Inflammatory macrophage treated with lipopolysaccharide for 1 hour (primary cell): ENCODE results near the gene ATP8B4.
"Not testable (repeated sequence)": the region's sequence is repeated elsewhere in the genome, so short reads cannot be mapped to it uniquely, and the experiment has no call there.

Experiments
- DNase-seq, 2 donors: peaks; one replicate each; pipeline ENCODE4 v3.0.0-alpha.2; 2020 to 2022

The ATP8B4 gene

DNA sequence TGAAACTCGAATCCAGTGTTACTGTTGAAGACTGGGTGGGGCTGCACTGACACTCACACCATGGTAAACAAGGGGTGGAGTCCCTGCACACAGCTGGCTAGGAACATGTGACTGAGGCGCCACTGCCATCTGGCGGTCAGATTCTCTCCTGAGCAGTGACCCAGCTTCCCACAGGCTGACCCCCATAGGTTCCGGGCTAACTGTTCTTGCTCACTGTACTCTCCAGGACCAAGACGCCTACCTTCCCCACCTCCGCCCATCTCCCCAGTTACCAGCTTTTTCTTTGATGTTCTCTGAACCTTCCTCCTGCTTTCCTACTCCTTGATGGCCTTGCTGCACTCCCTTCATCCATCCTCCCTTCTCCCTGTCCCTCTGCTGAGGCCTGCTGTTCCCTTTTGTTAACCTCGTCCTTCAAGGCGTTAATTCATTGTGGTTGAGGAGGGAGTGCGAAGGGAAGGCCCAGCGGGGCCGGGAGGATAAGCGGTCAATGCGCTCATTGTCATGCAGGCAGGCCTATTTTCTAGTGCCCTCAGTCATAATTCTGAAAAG is 115.2 kb downstream of the ATP8B4 start:
- peak; percentile 19 to 61 for DNase-seq

GRCh38 chr15:49991587-49991986 is 127.4 kb downstream of the ATP8B4 start:
- no peak for DNase-seq

DNA sequence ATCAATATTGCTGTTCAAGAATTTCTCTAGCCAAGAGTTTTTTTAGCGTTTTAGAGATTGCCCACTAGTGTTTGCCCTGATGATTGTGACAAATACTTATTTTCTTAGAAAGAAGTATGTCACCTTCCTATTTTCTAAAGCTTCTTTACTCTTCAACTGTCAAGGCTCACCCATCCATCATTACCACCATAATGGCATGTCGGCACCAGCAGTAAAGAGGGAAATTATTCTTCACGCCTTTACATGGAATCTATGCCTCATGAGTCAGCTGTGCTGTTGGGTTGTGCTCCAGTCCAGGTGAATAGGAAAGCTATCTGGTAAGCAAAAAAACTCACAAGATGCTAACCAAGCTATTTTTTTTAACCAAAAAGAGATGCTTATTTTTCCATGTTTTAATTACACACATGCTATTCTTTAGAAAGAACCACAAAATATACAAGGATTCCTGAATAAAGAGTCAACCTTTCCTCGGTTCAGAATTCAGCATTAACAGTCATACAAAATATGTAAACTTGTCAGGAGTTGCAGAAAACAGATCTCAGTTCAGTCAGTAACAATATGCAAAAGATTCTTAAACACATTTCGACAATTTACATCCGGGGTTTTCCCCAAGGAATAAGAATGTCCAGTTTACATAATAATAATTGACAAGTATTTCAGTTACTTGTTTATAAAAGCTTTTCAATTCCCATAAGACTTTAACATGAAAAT is 128.0 kb downstream of the ATP8B4 start:
- DNase-seq = no peak

- DNase-seq = peak; percentile 10 to 31
Observed at GRCh38 chr15:49989498-49989897, 129.5 kb downstream of the ATP8B4 start.

DNA sequence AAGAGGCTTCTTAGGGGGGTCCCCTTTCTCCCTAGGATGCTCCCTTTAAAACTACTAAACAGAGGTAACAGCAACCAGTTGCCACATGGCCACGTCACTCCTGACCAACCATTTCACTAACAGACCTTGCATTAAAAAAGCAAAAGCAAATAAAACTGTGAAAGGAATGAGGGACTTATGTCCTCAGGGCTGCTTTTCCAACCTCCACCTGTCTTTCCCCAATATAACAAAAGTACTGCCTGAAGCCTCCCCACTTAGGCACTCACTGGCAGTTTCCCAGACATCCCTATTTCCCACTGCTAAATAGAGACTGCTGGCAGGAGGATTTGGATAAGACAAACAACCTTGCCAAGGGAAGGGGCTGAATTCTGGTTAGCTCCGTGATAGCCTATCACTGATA is 130.3 kb downstream of the ATP8B4 start:
- no peak for DNase-seq

GRCh38 chr15:49987896-49988295 is 131.1 kb downstream of the ATP8B4 start:
- DNase-seq = no peak

- DNase-seq = no peak
Observed at GRCh38 chr15:49987198-49987785, 131.7 kb downstream of the ATP8B4 start.

DNA sequence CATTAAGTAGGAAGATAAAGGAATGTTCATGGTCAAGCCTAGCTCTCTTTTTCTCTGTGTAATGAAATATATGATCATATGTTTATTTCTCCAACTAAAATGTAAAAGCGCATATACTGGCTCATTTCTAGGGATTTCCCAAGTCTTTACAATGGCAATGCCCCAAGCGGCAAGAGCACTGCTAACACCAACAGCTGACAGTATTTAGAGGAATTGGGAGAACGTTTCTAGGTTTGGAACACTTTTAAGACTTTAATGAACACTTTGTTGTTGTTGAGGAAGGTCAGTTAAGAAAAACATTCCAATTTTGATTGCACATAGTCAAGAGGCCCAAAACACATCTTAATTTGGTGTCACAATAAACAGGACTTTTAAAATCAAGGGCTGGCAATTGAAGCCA is 132.7 kb downstream of the ATP8B4 start:
- no peak for DNase-seq

DNA sequence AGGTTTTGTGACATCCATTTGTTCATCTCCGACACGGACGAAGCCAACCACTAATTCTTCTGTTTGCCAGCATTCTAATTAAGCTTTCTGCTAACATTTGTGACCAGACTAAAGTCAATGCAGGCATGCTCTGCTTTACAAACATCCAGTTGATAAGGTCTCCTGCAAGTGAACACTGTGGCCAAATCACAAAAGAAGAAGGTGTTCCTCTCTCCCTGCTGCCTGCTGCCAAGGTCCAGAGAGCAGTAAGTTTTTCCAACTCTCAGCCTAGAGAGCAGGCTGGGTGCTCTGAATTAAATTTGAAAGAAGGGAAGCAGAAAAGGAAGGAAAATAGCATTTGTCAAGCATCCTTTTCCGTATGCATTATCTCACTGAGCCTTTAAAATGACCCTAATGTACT is 133.6 kb downstream of the ATP8B4 start:
- DNase-seq = no peak

DNA sequence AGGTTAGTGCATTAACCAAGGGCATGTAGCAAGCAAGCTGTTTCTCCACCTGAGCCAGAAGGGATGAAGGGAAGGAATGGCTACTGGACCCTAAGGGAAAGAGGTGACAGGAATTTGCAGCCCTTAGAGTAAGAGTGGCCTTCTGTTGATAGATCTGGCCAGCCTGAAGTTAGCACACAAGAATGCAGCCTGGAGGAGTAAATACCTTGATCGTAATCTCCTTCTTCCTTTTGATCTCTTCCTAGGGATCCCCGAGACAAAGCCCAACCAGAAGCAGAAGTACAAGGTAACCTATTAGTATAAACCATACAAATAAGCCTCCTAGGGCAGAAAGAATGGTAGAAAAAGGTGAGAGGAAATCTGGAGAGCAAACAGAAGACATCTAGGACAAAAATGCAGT is 134.6 kb downstream of the ATP8B4 start:
- DNase-seq = no peak

- no peak for DNase-seq
Observed at GRCh38 chr15:49982584-49982983, 136.4 kb downstream of the ATP8B4 start.

DNA sequence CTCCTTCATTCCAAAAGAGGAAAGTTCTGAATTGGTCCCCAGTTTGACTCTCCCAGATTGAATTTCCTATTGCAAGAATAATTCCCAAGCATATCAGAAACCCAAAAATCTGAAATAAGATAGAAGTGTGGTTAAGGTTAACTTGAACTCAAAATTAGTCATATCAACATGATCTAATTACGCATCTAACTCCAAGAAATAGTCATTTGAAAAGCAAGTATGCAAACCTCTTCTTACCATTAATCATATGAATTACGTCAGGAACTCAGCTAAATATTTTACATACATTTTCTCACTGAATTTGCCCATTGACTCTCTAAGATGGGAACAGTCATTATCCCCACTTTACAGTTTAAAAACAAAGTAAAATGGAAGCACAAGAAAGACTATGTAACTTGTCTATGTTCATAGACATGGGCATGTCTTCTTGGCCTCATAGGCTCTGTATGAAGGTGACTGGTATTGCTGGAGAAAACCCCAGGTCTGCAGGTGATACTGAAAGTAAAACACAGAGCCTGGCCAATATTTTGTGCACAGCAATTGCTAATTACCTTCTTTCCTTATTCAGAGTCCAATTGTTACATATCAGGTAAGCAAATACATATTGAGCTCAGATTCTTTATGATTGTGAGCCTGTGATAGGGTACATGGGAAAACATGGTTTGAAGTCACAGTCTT is 139.2 kb downstream of the ATP8B4 start:
- no peak for DNase-seq

GRCh38 chr15:49978121-49978520 is 140.9 kb downstream of the ATP8B4 start:
- DNase-seq = no peak

GRCh38 chr15:49977306-49977705 is 141.7 kb downstream of the ATP8B4 start:
- DNase-seq = no peak

DNA sequence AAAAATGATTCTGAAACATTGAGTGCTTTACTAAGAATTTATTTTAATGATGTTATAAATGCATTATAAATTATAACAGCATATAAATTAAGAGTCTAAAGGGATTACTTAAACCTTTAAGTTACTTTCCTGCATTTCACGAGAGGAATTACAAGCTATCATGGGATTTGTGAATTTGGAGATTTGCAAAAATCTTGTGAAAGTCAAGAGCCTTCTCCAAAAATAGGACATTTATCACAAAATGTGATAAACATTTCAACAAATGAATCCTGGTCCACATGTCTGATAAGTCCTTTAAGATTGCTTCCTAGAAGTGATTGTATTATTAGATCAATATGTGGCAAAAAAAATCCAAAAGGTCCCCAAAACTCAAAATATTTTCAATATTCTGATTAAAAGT is 154.5 kb downstream of the ATP8B4 start:
- DNase-seq = no peak

DNA sequence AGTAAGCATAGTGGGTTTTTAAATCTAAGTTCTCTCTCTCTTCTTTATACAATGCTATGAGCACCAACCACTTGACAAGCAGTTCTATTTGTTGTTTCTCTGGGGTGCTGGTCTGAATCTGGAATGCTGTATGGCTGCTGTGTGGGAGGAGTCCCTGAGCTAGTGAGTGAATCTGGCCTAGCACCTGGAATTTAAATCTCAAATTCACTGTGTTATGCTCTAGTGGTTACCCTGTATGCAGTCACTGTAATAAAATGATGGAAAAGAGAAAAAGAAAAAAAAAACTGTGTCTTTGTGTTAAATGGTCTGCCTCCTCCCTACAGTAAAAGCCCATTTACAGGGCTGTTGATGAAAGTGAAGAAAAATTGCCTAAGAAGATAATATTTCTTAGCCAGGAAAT is 155.0 kb downstream of the ATP8B4 start:
- DNase-seq = no peak

GRCh38 chr15:49963033-49963772 is 155.8 kb downstream of the ATP8B4 start:
- not testable (repeated sequence) for DNase-seq

DNA sequence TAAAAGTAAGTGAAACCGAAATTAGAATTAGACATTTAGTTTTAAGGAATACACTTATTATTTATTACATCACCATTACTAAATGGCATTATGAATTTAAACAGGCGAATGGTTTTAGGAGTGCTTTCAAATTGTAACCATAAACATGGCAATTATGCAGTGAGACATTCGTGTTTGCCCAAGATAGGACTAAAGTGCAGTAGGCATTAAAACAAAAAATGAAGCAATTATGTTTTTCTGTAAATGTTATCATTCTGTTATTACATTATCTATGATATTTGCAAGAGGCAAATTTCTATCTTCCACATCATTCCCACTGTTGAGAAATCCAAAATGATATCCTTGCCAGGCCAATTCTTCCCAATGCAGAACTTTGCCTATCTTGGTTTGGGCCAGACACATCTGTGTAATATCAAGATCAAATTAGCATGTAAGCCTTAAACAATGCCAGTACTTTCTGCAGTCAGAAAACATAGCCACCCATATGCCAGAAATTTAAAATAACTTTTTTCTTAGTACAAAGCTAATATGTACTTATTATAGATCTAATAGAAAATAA is 156.9 kb downstream of the ATP8B4 start:
- DNase-seq = no peak

- no peak for DNase-seq
Observed at GRCh38 chr15:49953421-49953820, 165.6 kb downstream of the ATP8B4 start.

- no peak for DNase-seq
Observed at GRCh38 chr15:49946681-49947080, 172.4 kb downstream of the ATP8B4 start.

DNA sequence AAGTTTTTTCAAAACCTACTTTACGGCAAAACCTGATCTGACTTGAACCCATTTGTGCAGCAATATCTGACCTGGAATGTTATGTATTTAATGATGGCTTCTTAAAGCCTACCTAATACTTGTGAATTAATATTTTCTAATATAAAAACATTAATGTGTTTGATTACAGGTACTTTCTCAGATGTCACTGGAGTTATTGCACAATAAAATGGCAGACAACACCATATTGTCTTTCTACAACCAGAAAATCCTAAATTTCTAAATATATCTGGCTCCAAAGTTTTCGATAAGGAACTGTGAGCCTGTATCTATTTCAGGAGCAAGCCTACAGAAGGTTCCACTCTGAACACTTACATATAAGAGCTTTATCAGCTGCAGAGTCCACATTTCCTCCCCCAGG is 184.5 kb downstream of the ATP8B4 start:
- DNase-seq = no peak

DNA sequence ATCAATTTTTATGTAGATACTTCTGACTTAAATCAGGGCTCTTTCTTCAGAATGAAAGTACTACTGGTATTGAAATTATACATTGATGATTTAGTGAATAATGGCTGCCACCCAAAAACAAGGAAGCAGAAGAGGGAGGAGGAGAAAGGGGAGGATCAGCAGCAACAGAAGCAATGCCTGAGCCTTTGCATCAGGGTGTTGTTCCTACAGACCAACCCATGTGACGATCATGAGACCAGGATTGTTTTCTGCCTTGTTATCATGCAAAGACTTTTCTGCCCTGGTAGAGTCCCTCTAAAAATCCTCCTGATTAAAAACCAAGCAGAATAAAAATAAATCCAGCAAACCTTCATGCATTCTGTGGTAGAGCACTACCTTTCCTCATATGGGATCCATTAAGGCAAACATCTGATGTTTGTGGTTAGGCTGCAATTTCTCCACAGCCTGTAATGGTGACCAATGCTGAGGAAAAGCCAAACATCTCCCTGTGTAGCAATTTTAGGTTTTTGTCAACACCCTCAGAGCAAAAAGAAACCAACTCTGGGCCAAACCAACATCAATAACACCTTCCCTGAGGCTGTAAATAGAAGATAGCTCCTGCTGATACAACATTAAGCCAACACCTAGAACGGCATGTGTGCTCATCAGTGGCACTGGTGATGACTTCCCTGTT is 191.7 kb downstream of the ATP8B4 start:
- DNase-seq = no peak
